Keratinocyte (primary cell): ENCODE measurements around the gene INAFM2.
A peak's percentile ranks its signal among the peaks of the same experiment; 100 is the strongest.

Experiments used
- CTCF ChIP-seq, 3 experiments: IDR thresholded peaks in 1 of 3; conservative IDR thresholded peaks in 1 of 3; optimal IDR thresholded peaks in 1 of 3; 2 replicates in 2 of 3; 3 replicates in 1 of 3; pipeline versions ENCODE3 to v1.5.1; 2011; ENCODE audit warnings: low read length in 3 of 3, mild to moderate bottlenecking in 3 of 3, moderate library complexity in 2 of 3, control low read depth in 1 of 3, inconsistent platforms in 1 of 3; ENCODE audit not compliant: insufficient read depth in 2 of 3; ENCODE audit errors: extremely low read depth in 1 of 3
- EZH2 ChIP-seq: IDR thresholded peaks from one replicate; pipeline ENCODE4 v1.6.1; 2012; ENCODE audit warnings: inconsistent platforms, mild to moderate bottlenecking, low read length, moderate library complexity

DNA sequence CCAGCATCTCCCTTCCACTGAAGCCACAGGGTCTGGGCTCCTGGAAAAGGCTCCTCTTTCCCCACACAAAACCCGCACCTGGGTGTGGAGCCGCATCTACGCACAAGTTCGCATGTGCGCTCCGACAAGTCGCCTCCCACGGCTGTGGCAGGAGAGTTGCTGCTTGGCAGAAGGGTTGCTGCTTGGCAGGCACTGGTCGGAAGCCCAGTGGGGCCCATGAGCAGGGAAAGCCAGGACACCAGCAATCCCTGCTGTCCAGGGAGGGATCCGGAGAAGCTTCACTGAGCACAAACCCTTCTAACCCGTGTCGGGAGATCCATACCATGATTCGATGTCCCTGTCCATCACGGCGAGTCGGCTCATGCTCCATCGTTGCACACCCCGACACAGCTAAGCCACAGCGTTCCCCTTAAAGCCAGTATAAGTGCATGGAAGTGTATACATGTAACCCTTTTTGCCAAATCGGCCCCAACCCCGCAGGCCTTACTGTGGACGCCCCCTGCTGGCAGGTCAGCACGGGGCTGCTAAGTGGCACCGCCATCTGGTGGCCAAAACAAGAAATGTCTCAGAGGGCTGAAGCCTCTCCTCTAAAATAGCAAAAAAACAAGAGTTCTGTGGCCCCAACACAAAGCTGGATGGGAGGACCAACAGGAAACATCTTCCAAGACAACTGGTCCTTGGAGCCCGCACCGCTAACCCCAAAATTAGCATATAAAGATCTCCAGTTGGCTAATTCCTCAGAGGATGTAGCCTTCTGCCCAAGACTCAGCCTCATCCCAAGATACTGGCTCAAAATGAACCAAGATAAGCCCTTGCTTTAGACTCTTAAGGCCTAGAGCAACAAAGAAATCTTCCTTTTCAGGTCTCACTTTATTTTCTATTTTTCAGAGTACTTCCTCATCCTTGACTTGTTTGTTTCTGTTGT lies 48.9 kb upstream of the INAFM2 start:
- peak; percentile 100 for TF ChIP-seq CTCF (optimal IDR thresholded peaks at IDR 0.05 in 1 of 3, IDR thresholded peaks at IDR 0.05 in 1 of 3, conservative IDR thresholded peaks at IDR 0.05 in 1 of 3; ENCODE audit: extremely low read depth in 1 of 3, insufficient read depth in 2 of 3, low read length in 3 of 3)
- no peak for TF ChIP-seq EZH2
